OCI-LY3 (cell line): ENCODE measurements around the gene ZBTB22.

ENCODE experiments used
- EZH2phosphoT487 ChIP-seq: fragments of 200-600 bp; shearing (Covaris generic); IDR thresholded peaks from 2 replicates; pipeline ENCODE4 v1.6.1; 2018; ENCODE audit warnings: antibody characterized with exemption, mixed run types, low read depth
- TF ChIP-seq, protein P1 (sequence below): fragments of 200-600, 300-600 bp; sonication (generic); IDR thresholded peaks from 2 replicates; pipeline ENCODE4 v1.5.1; 2014; ENCODE audit warnings: antibody characterized with exemption, low read length, low read depth

DNA sequence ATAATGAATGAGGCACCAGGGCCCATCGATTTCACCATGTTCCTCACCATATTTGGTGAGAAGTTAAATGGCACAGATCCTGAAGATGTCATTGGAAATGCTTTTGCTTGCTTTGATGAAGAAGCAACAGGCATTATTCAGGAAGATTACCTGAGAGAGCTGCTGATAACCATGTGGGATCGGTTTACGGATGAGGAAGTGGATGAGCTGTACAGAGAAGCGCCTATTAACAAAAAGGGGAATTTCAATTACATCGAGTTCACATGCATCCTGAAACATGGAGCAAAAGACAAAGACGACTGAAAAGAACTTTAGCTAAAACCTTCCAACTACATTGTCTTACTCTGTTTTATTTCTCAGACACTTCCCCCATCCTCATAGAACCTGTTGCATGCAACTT lies 21.6 kb upstream of the ZBTB22 start:
- TF ChIP-seq, protein P1, sequence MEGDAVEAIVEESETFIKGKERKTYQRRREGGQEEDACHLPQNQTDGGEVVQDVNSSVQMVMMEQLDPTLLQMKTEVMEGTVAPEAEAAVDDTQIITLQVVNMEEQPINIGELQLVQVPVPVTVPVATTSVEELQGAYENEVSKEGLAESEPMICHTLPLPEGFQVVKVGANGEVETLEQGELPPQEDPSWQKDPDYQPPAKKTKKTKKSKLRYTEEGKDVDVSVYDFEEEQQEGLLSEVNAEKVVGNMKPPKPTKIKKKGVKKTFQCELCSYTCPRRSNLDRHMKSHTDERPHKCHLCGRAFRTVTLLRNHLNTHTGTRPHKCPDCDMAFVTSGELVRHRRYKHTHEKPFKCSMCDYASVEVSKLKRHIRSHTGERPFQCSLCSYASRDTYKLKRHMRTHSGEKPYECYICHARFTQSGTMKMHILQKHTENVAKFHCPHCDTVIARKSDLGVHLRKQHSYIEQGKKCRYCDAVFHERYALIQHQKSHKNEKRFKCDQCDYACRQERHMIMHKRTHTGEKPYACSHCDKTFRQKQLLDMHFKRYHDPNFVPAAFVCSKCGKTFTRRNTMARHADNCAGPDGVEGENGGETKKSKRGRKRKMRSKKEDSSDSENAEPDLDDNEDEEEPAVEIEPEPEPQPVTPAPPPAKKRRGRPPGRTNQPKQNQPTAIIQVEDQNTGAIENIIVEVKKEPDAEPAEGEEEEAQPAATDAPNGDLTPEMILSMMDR: no peak
- no peak for TF ChIP-seq EZH2phosphoT487
